H1 (cell line): ENCODE results near the gene CIAO3.

Experiments
- BRCA1 ChIP-seq: IDR thresholded peaks from 2 replicates; pipeline ENCODE4 v1.6.1; 2012; ENCODE audit warnings: low read depth, low read length, improper control_type of control experiment
- EP300 ChIP-seq, 2 experiments: IDR thresholded peaks; 1 replicate in 1 of 2; 2 replicates in 1 of 2; pipeline ENCODE4 v1.6.1; 2011 to 2012; ENCODE audit warnings: low read depth in 2 of 2, low read length in 2 of 2, mild to moderate bottlenecking in 2 of 2, borderline replicate concordance in 1 of 2, inconsistent platforms in 1 of 2, moderate library complexity in 1 of 2
- EZH2 ChIP-seq: fragments of 200-600 bp; sonication (generic); IDR thresholded peaks from 2 replicates; pipeline ENCODE4 v1.7.1; 2012; ENCODE audit warnings: low read depth, mild to moderate bottlenecking, moderate library complexity, low read length, inconsistent platforms; ENCODE audit not compliant: severe bottlenecking
- JUND ChIP-seq: IDR thresholded peaks from 2 replicates; pipeline ENCODE4 v1.6.1; 2011; ENCODE audit warnings: mild to moderate bottlenecking, improper control_type of control experiment, low read length
- PHF8 ChIP-seq: fragments of 200-600 bp; sonication (generic); conservative IDR thresholded peaks from 2 replicates; pipeline ENCODE4 v1.7.1; 2012; ENCODE audit warnings: low read depth, mild to moderate bottlenecking, inconsistent platforms, low read length, moderate library complexity
- POLR2A ChIP-seq, 2 experiments: IDR thresholded peaks; 1 replicate in 1 of 2; 2 replicates in 1 of 2; pipeline ENCODE4 v1.6.1; 2011; ENCODE audit warnings: low read depth in 2 of 2, low read length in 2 of 2, mild to moderate bottlenecking in 2 of 2; ENCODE audit errors: control extremely low read depth in 1 of 2
- POLR2AphosphoS5 ChIP-seq: IDR thresholded peaks from 2 replicates; pipeline ENCODE4 v1.6.1; 2011; ENCODE audit warnings: low read depth, low read length
- RBBP5 ChIP-seq: IDR thresholded peaks from 2 replicates; pipeline ENCODE4 v1.7.1; 2012; ENCODE audit warnings: low read depth, mild to moderate bottlenecking, inconsistent platforms, low read length, moderate library complexity, borderline replicate concordance
- RFX5 ChIP-seq: IDR thresholded peaks from 2 replicates; pipeline ENCODE4 v1.6.1; 2011; ENCODE audit warnings: low read depth, low read length, improper control_type of control experiment, borderline replicate concordance
- YY1 ChIP-seq: IDR thresholded peaks from 2 replicates; pipeline ENCODE4 v1.6.1; 2011; ENCODE audit warnings: low read depth, mild to moderate bottlenecking, low read length
- TF ChIP-seq, protein P1 (sequence below), 3 experiments: IDR thresholded peaks; 1 replicate in 2 of 3; 2 replicates in 1 of 3; pipeline versions ENCODE4 v1.5.1 to v1.6.1; 2011; ENCODE audit warnings: low read length in 3 of 3, mild to moderate bottlenecking in 3 of 3, inconsistent platforms in 2 of 3, low read depth in 1 of 3, moderate library complexity in 1 of 3; ENCODE audit not compliant: insufficient read depth in 1 of 3; ENCODE audit errors: control extremely low read depth in 1 of 3
- TF ChIP-seq, protein P2 (sequence below): IDR thresholded peaks from 2 replicates; pipeline ENCODE4 v1.6.1; 2011; ENCODE audit warnings: low read length, improper control_type of control experiment
- TF ChIP-seq, protein P3 (sequence below): IDR thresholded peaks from 2 replicates; pipeline ENCODE4 v1.6.1; 2012; ENCODE audit warnings: inconsistent platforms

DNA sequence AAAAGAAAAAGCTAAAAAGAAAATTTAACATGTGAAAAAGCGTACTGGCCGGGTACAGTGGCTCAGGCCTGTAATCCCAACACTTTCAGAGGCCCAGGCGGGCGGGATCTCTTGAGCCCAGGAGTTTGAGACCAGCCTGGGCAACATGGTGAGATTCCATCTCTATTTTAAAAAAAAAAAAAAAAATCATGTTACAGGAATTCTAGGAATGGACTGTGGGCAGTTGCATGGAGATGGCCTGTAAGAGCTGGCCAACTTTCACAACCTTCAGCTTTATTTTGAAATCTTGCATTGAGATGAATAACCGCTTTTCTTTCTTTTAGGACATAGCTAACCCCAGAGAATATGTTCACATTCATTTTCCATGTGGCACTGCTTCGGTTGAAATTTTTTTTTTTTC, 8.2 kb upstream of the CIAO3 start:
- TF ChIP-seq YY1, result no peak
- TF ChIP-seq, protein P1, sequence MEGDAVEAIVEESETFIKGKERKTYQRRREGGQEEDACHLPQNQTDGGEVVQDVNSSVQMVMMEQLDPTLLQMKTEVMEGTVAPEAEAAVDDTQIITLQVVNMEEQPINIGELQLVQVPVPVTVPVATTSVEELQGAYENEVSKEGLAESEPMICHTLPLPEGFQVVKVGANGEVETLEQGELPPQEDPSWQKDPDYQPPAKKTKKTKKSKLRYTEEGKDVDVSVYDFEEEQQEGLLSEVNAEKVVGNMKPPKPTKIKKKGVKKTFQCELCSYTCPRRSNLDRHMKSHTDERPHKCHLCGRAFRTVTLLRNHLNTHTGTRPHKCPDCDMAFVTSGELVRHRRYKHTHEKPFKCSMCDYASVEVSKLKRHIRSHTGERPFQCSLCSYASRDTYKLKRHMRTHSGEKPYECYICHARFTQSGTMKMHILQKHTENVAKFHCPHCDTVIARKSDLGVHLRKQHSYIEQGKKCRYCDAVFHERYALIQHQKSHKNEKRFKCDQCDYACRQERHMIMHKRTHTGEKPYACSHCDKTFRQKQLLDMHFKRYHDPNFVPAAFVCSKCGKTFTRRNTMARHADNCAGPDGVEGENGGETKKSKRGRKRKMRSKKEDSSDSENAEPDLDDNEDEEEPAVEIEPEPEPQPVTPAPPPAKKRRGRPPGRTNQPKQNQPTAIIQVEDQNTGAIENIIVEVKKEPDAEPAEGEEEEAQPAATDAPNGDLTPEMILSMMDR (IDR thresholded peaks at IDR 0.05; ENCODE audit: control extremely low read depth in 1 of 3, insufficient read depth in 1 of 3, low read depth in 1 of 3, low read length in 3 of 3), result no peak
- TF ChIP-seq PHF8, result no peak
- TF ChIP-seq EZH2, result no peak
- no peak for TF ChIP-seq POLR2AphosphoS5
- TF ChIP-seq, protein P2, sequence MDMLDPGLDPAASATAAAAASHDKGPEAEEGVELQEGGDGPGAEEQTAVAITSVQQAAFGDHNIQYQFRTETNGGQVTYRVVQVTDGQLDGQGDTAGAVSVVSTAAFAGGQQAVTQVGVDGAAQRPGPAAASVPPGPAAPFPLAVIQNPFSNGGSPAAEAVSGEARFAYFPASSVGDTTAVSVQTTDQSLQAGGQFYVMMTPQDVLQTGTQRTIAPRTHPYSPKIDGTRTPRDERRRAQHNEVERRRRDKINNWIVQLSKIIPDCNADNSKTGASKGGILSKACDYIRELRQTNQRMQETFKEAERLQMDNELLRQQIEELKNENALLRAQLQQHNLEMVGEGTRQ, result no peak
- no peak for TF ChIP-seq JUND
- TF ChIP-seq RBBP5, result no peak
- no peak for TF ChIP-seq RFX5
- TF ChIP-seq POLR2A (IDR thresholded peaks at IDR 0.05; ENCODE audit: control extremely low read depth in 1 of 2, low read depth in 2 of 2, low read length in 2 of 2), result no peak
- no peak for TF ChIP-seq EP300 (IDR thresholded peaks at IDR 0.05; ENCODE audit: borderline replicate concordance in 1 of 2, low read depth in 2 of 2, low read length in 2 of 2)
- TF ChIP-seq, protein P3, sequence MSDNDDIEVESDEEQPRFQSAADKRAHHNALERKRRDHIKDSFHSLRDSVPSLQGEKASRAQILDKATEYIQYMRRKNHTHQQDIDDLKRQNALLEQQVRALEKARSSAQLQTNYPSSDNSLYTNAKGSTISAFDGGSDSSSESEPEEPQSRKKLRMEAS, result no peak
- TF ChIP-seq BRCA1, result no peak
